ENCODE data around the gene CNTN2.

The CNTN2 gene

GRCh38 chr1:205043866-205044265 lies 854 bp downstream of the CNTN2 start:
- FAIRE-seq (no peak), DNase-seq (ENCODE audit: insufficient read length) (no peak)
- TF ChIP-seq POLR2A (IDR thresholded peaks at IDR 0.05; ENCODE audit: low read depth, low read length) (no peak), TAF1 (IDR thresholded peaks at IDR 0.05; ENCODE audit: borderline replicate concordance, low read depth, low read length) (no peak), POLR2AphosphoS5 (IDR thresholded peaks at IDR 0.05; ENCODE audit: low read depth, low read length) (no peak)

DNA sequence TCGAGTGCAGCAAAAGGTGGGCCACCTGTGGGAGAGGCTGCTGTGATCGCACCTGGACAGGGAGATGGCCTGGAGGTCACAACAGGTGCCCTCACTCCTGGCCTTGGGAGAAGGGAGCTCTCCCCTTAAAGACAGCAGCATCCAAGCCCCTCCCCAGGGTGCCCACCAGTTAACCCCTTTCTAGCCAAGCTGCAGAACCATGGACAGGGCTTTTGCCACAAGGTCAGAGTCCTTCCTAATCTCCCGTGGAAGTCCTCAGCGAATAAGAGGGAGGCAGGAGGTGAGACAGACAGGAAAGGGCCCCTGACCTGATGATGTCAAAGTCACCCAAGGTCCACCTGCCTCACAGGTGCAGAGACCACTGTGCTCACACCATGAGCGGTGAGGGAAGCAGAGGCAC lies 1.7 kb downstream of the CNTN2 start:
- FAIRE-seq: no peak

GRCh38 chr1:205045146-205045545 lies 2.1 kb downstream of the CNTN2 start:
- DNase-seq (ENCODE audit: insufficient read length) (no peak), FAIRE-seq (no peak)
- TF ChIP-seq POLR2AphosphoS5 (IDR thresholded peaks at IDR 0.05; ENCODE audit: low read depth, low read length): no peak
- no peak for TF ChIP-seq POLR2A (IDR thresholded peaks at IDR 0.05; ENCODE audit: low read depth, low read length)
- TF ChIP-seq TAF1 (IDR thresholded peaks at IDR 0.05; ENCODE audit: borderline replicate concordance, low read depth, low read length): no peak

More for the DNA sequence above, 1.7 kb downstream of the CNTN2 start:
- TF ChIP-seq POLR2AphosphoS5 (IDR thresholded peaks at IDR 0.05; ENCODE audit: low read depth, low read length) (no peak), TAF1 (IDR thresholded peaks at IDR 0.05; ENCODE audit: borderline replicate concordance, low read depth, low read length) (no peak), POLR2A (IDR thresholded peaks at IDR 0.05; ENCODE audit: low read depth, low read length) (no peak)
- no peak for DNase-seq (ENCODE audit: insufficient read length)

- no peak for DNase-seq (ENCODE audit: insufficient read length)
- TF ChIP-seq TAF1 (IDR thresholded peaks at IDR 0.05; ENCODE audit: borderline replicate concordance, low read depth, low read length) (no peak), POLR2A (IDR thresholded peaks at IDR 0.05; ENCODE audit: low read depth, low read length) (no peak), POLR2AphosphoS5 (IDR thresholded peaks at IDR 0.05; ENCODE audit: low read depth, low read length) (no peak)
- FAIRE-seq: no peak
Measured at GRCh38 chr1:205046870-205047269, 3.9 kb downstream of the CNTN2 start.

DNA sequence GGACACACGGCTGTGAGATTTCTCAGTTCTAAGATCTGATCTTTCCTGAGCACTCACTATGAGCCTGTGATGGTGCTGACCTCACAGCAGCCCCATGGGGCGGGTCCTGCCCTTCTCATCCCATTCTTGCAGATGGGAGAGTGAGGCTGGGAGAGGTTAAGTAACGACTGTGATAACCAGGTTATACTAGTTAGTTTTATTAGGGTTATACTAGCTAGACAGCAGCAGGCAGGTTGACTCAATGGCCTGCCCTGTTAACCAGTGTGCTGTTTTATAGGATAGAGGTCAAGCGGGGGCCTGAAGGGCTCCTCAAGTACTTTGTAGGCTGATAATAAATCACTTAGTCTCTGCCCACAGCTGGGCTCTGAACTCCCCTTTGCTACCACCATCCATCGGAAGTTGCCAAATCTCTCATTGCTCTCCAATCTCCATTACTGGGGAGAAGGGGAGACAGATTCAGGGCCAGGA lies 4.8 kb downstream of the CNTN2 start:
- no peak for FAIRE-seq
- TF ChIP-seq POLR2A (IDR thresholded peaks at IDR 0.05; ENCODE audit: low read depth, low read length) (no peak), POLR2AphosphoS5 (IDR thresholded peaks at IDR 0.05; ENCODE audit: low read depth, low read length) (no peak), TAF1 (IDR thresholded peaks at IDR 0.05; ENCODE audit: borderline replicate concordance, low read depth, low read length) (no peak)
- DNase-seq (ENCODE audit: insufficient read length): no peak

DNA sequence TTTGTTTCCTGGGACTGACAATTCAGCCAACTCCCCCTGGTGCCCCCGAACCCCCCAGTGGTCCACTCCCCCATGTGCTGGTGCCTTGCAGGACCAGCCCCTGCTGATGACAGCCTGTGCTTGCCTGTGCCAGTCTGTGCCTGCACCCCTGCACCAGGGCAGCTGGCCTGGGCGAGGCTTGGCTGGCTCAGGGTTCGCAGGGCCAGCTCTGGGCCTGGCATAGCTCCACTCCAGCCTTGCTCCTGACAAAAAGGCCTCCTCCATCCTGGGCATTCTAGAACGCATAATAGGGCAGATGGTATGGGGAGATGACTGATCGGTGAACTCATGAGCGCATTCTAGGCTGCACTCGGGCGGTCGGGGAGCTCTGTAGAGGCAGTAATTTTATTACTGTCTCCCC lies 5.4 kb downstream of the CNTN2 start:
- FAIRE-seq (no peak), DNase-seq (ENCODE audit: insufficient read length) (no peak)
- no peak for TF ChIP-seq POLR2A (IDR thresholded peaks at IDR 0.05; ENCODE audit: low read depth, low read length)

DNA sequence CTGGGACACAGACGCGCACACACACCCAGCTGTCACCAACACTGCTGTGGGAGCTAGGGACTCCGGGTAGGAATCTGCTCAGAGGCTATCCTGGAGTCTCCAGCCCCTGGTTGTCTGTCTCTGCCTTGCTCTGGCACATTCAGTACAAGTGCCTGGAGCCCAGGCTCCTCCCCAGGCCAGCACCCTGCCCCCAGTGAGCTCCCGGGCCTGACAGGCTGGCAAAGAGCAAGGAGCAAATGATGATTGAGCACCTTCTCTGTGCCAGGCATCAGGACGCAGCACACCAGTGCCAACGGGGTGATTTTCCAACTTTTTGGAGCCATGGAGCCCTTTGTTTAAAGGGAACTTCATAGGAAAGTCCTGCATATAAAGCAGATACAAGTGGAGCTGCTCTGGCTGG lies 6.5 kb downstream of the CNTN2 start:
- FAIRE-seq (no peak), DNase-seq (ENCODE audit: insufficient read length) (no peak)
- TF ChIP-seq POLR2AphosphoS5 (IDR thresholded peaks at IDR 0.05; ENCODE audit: low read depth, low read length) (no peak), TAF1 (IDR thresholded peaks at IDR 0.05; ENCODE audit: borderline replicate concordance, low read depth, low read length) (no peak), POLR2A (IDR thresholded peaks at IDR 0.05; ENCODE audit: low read depth, low read length) (no peak)

- no peak for TF ChIP-seq POLR2A (IDR thresholded peaks at IDR 0.05; ENCODE audit: low read depth, low read length)
- TF ChIP-seq POLR2AphosphoS5 (IDR thresholded peaks at IDR 0.05; ENCODE audit: low read depth, low read length): no peak
- no peak for TF ChIP-seq TAF1 (IDR thresholded peaks at IDR 0.05; ENCODE audit: borderline replicate concordance, low read depth, low read length)
- DNase-seq (ENCODE audit: insufficient read length) (no peak), FAIRE-seq (no peak)
Measured at GRCh38 chr1:205052690-205053089, 9.7 kb downstream of the CNTN2 start.

DNA sequence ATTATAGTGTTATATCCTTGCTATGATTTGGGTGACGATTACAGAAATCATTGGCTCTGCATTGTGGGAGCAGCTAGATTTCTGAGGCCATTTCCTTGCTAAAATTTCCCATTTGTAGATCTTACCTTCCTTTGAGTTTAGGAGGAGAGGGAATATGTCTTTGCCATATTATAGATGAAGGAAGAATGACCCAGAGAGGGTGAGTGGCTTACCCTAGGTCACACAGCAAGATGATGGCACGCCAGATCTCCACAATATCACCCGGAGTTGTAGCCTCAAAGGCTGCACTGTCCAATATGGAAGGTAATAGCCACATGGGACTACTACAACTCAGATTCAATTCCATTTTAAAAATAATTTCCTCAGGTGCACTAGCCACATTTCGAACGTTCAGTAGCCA lies 10.3 kb downstream of the CNTN2 start:
- FAIRE-seq (no peak), DNase-seq (ENCODE audit: insufficient read length) (no peak)
- no peak for TF ChIP-seq POLR2AphosphoS5 (IDR thresholded peaks at IDR 0.05; ENCODE audit: low read depth, low read length)

GRCh38 chr1:205054013-205054412 lies 11.0 kb downstream of the CNTN2 start:
- FAIRE-seq: no peak
- no peak for DNase-seq (ENCODE audit: insufficient read length)
- no peak for TF ChIP-seq POLR2AphosphoS5 (IDR thresholded peaks at IDR 0.05; ENCODE audit: low read depth, low read length)
- TF ChIP-seq POLR2A (IDR thresholded peaks at IDR 0.05; ENCODE audit: low read depth, low read length): no peak

DNA sequence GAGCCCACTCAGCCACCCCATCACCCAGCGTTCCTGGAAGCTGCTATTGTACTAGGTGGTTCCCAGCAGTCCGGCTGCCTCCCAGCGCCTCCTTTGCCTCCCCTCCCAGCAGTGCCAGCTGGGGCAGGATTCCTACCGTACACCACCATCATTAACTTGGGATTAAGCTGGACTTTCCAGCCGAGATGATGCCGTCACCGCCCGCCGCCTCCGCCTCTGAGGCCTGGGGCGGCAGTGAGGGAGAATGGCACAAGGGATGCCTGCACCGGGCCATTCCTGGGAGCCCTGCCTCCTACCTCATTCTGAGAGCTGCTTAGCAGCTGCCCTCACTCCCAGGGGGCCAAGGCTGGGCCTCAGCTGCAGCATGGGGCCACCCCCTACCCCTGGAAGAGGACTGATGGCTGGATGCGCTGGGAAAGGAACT lies 13.2 kb downstream of the CNTN2 start:
- FAIRE-seq (no peak), DNase-seq (ENCODE audit: insufficient read length) (no peak)
- no peak for TF ChIP-seq TAF1 (IDR thresholded peaks at IDR 0.05; ENCODE audit: borderline replicate concordance, low read depth, low read length)
- no peak for TF ChIP-seq POLR2A (IDR thresholded peaks at IDR 0.05; ENCODE audit: low read depth, low read length)

GRCh38 chr1:205056956-205057568 lies 14.1 kb downstream of the CNTN2 start:
- FAIRE-seq (no peak), DNase-seq (ENCODE audit: insufficient read length) (no peak)
- TF ChIP-seq POLR2AphosphoS5 (IDR thresholded peaks at IDR 0.05; ENCODE audit: low read depth, low read length) (no peak), TAF1 (IDR thresholded peaks at IDR 0.05; ENCODE audit: borderline replicate concordance, low read depth, low read length) (no peak), POLR2A (IDR thresholded peaks at IDR 0.05; ENCODE audit: low read depth, low read length) (no peak)

Data from GM12892 (cell line).